DOHH2 (cell line): Measurements from ENCODE around the gene SIPA1L3.

Experiments used
- H3F3A ChIP-seq: fragments of 200-600 bp; sonication (generic), shearing (Covaris generic); 2 replicates; pipeline ENCODE4 v1.6.0; 2016; ENCODE audit warnings: antibody characterized with exemption, mild to moderate bottlenecking; ENCODE audit not compliant: control insufficient read depth, insufficient read depth
- H3K27ac ChIP-seq: fragments of 200-600 bp; sonication (generic); 2 replicates; pipeline ENCODE4 v1.5.1; 2014; ENCODE audit warnings: low read depth, mild to moderate bottlenecking, low read length, moderate library complexity
- H3K27me3 ChIP-seq: fragments of 200-600 bp; sonication (generic); 2 replicates; pipeline ENCODE4 v1.6.1; 2014; ENCODE audit warnings: mild to moderate bottlenecking, low read length, mixed read lengths; ENCODE audit not compliant: control insufficient read depth
- H3K36me3 ChIP-seq: fragments of 200-600 bp; sonication (generic); 2 replicates; pipeline ENCODE4 v1.6.1; 2014; ENCODE audit warnings: mild to moderate bottlenecking, low read length, moderate library complexity, mixed read lengths; ENCODE audit not compliant: control insufficient read depth
- H3K4me1 ChIP-seq: fragments of 200-600 bp; sonication (generic); 2 replicates; pipeline ENCODE4 v1.6.1; 2014; ENCODE audit warnings: mild to moderate bottlenecking, low read length, mixed read lengths; ENCODE audit not compliant: control insufficient read depth
- H3K4me2 ChIP-seq: fragments of 200-600 bp; sonication (generic); 2 replicates; pipeline ENCODE4 v1.6.0; 2014; ENCODE audit warnings: mild to moderate bottlenecking, low read length, moderate library complexity
- H3K4me3 ChIP-seq: fragments of 200-600 bp; sonication (generic); 2 replicates; pipeline ENCODE4 v1.5.1; 2014; ENCODE audit warnings: mild to moderate bottlenecking, low read length, mixed read lengths
- H3K79me2 ChIP-seq: fragments of 200-600 bp; sonication (generic); 2 replicates; pipeline ENCODE4 v1.6.1; 2014; ENCODE audit warnings: mild to moderate bottlenecking, low read length, mixed read lengths; ENCODE audit not compliant: control insufficient read depth
- H3K9me2 ChIP-seq: fragments of 200-600 bp; sonication (generic); replicated peaks from 2 replicates; pipeline ENCODE4 v1.6.1; 2014; ENCODE audit warnings: mild to moderate bottlenecking, low read length, mixed read lengths; ENCODE audit not compliant: control insufficient read depth
- H3K9me3 ChIP-seq: fragments of 200-600 bp; sonication (generic); 2 replicates; pipeline ENCODE4 v1.6.1; 2014; ENCODE audit warnings: antibody characterized with exemption, low read length, mixed read lengths; ENCODE audit not compliant: control insufficient read depth, insufficient read depth
- H4K20me1 ChIP-seq: fragments of 200-600 bp; sonication (generic); 2 replicates; pipeline ENCODE4 v1.6.0; 2014; ENCODE audit warnings: low read depth, mild to moderate bottlenecking, antibody characterized with exemption, low read length, moderate library complexity; ENCODE audit not compliant: control insufficient read depth, insufficient read depth
- EZH2phosphoT487 ChIP-seq: fragments of 200-600 bp; sonication (generic); IDR thresholded peaks from 2 replicates; pipeline ENCODE4 v1.6.1; 2017; ENCODE audit warnings: borderline replicate concordance, mild to moderate bottlenecking, antibody characterized with exemption, low read length, moderate library complexity, mixed read lengths
- TF ChIP-seq, protein P1 (sequence below): fragments of 200-600 bp; sonication (generic); IDR thresholded peaks from one replicate; pipeline ENCODE4 v1.5.1; 2014; ENCODE audit warnings: antibody characterized with exemption, mild to moderate bottlenecking, low read depth, low read length; ENCODE audit not compliant: poor library complexity, severe bottlenecking

SIPA1L3 gene

DNA sequence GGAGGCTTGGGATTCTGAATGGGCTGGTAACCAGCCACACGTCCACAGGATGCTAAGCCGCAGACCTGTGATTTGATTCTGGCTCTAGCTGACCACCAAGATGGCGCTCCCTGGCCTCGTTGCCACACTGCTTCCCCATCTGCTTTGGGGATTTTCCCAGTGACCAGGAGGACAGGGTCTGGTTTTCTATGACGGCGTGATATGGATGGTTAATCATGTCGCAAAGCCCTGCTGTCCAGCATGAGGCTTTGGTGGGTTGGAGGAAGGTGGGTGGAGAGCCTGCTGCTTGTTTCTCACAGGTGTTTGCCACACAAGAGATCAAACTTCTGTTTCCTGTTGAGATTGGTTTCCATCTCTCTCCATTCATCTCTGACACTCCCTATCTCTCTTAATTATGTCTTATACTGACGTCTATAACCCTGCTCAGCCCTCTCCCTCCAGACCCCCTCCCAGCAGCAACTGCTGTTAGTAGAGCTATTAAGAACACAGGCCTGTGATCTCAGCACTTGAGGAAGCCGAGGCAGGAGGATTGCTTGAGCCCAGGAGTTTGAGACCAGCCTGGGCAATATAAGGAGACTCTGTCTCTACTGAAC is 102.7 kb downstream of the SIPA1L3 start:
- H3K79me2 ChIP-seq, result peaks cover 34% of the 10 kb centered on the region
- H4K20me1 ChIP-seq, result no peaks in the 10 kb centered on the region
- peak overlapping the region; percentile 22 for H3K4me2 ChIP-seq
- no peak overlapping the region for H3K4me3 ChIP-seq
- no peaks in the 10 kb centered on the region for H3K27me3 ChIP-seq
- H3K9me3 ChIP-seq, result no peaks in the 10 kb centered on the region
- H3F3A ChIP-seq, result no peaks in the 10 kb centered on the region
- TF ChIP-seq, protein P1, sequence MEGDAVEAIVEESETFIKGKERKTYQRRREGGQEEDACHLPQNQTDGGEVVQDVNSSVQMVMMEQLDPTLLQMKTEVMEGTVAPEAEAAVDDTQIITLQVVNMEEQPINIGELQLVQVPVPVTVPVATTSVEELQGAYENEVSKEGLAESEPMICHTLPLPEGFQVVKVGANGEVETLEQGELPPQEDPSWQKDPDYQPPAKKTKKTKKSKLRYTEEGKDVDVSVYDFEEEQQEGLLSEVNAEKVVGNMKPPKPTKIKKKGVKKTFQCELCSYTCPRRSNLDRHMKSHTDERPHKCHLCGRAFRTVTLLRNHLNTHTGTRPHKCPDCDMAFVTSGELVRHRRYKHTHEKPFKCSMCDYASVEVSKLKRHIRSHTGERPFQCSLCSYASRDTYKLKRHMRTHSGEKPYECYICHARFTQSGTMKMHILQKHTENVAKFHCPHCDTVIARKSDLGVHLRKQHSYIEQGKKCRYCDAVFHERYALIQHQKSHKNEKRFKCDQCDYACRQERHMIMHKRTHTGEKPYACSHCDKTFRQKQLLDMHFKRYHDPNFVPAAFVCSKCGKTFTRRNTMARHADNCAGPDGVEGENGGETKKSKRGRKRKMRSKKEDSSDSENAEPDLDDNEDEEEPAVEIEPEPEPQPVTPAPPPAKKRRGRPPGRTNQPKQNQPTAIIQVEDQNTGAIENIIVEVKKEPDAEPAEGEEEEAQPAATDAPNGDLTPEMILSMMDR, result no peak
- TF ChIP-seq EZH2phosphoT487, result no peak
- H3K36me3 ChIP-seq, result peaks cover 5% of the 10 kb centered on the region; the same call in 1 of the 2 replicates
- H3K9me2 ChIP-seq, result no peaks in the 10 kb centered on the region
- peak overlapping the region; percentile 31 for H3K27ac ChIP-seq
- peaks cover 50% of the 10 kb centered on the region for H3K4me1 ChIP-seq

- Histone ChIP-seq H3K4me2 (no peak overlapping the region), H3K4me3 (no peak overlapping the region), H3K36me3 (0 out of 2 replicates have a peak, but pooled peaks cover 2% of the 10 kb centered on the region), H3K27ac (no peak overlapping the region), H3K79me2 (peaks cover 18% of the 10 kb centered on the region), H3K9me3 (no peaks in the 10 kb centered on the region), H3K27me3 (no peaks in the 10 kb centered on the region), H4K20me1 (no peaks in the 10 kb centered on the region), H3K4me1 (peaks cover 33% of the 10 kb centered on the region), H3K9me2 (no peaks in the 10 kb centered on the region), H3F3A (no peaks in the 10 kb centered on the region)
- TF ChIP-seq, protein P1, result no peak
- TF ChIP-seq EZH2phosphoT487, result no peak
Measured at GRCh38 chr19:38011426-38011825, 104.4 kb downstream of the SIPA1L3 start.

- no peaks in the 10 kb centered on the region for H3K27me3 ChIP-seq
- H3K4me1 ChIP-seq, result peaks cover 28% of the 10 kb centered on the region
- peaks cover 15% of the 10 kb centered on the region for H3K79me2 ChIP-seq
- H3K4me2 ChIP-seq, result no peak overlapping the region
- no peaks in the 10 kb centered on the region for H3K9me3 ChIP-seq
- H3K36me3 ChIP-seq, result 0 out of 2 replicates have a peak, but pooled peaks cover 2% of the 10 kb centered on the region
- no peak overlapping the region for H3K27ac ChIP-seq
- no peaks in the 10 kb centered on the region for H3K9me2 ChIP-seq
- no peak overlapping the region for H3K4me3 ChIP-seq
- TF ChIP-seq, protein P1, result no peak
- TF ChIP-seq EZH2phosphoT487, result no peak
- no peaks in the 10 kb centered on the region for H3F3A ChIP-seq
- no peaks in the 10 kb centered on the region for H4K20me1 ChIP-seq
Measured at GRCh38 chr19:38012290-38012689, 105.3 kb downstream of the SIPA1L3 start.

GRCh38 chr19:38012944-38013343 is 105.9 kb downstream of the SIPA1L3 start:
- Histone ChIP-seq H3K4me2 (no peak overlapping the region), H3K79me2 (peaks cover 15% of the 10 kb centered on the region), H3K27ac (no peak overlapping the region), H3K9me2 (no peaks in the 10 kb centered on the region), H4K20me1 (no peaks in the 10 kb centered on the region), H3K27me3 (no peaks in the 10 kb centered on the region), H3F3A (no peaks in the 10 kb centered on the region), H3K4me1 (peaks cover 24% of the 10 kb centered on the region), H3K4me3 (no peak overlapping the region), H3K9me3 (no peaks in the 10 kb centered on the region), H3K36me3 (no peaks in the 10 kb centered on the region)
- TF ChIP-seq, protein P1, result no peak
- no peak for TF ChIP-seq EZH2phosphoT487
